Lower leg skin (tissue), 4 donors: Measurements from ENCODE around the gene GINS1. TPM values are rescaled to one million over a fixed set of nuclear protein-coding genes. Genes with fewer than 3 reads are reported as not detected.

Source experiments
- DNase-seq, 2 donors: peaks; one replicate each; pipeline ENCODE4 v3.0.0-alpha.2; 2019; ENCODE audit warnings: low spot score in 2 of 2
- H3K4me3 ChIP-seq: fragments of 200-600 bp; sonication (generic); 2 replicates; pipeline ENCODE4 v1.5.1; 2017; ENCODE audit warnings: mild to moderate bottlenecking, low read depth; ENCODE audit not compliant: poor library complexity, severe bottlenecking
- CTCF ChIP-seq, 3 donors: fragments of 450-650 bp; IDR thresholded peaks; one replicate each; pipeline ENCODE4 v1.5.1; 2016; ENCODE audit warnings: antibody characterized with exemption in 3 of 3, mild to moderate bottlenecking in 3 of 3, moderate library complexity in 2 of 3
- POLR2A ChIP-seq, 2 donors: fragments of 450-650 bp; IDR thresholded peaks; one replicate each; pipeline ENCODE4 v1.6.1; 2016 to 2017; ENCODE audit warnings: antibody characterized with exemption in 2 of 2, mild to moderate bottlenecking in 1 of 2, moderate library complexity in 1 of 2
- WGBS, 2 donors: methylation state at CpG; one replicate each; pipeline ENCODE4 v1.1.5; 2018; 5-methylcytosine and 5-hydroxymethylcytosine counted together
- intact Hi-C: fragments of 100-400 bp; cut with DNase I; formaldehyde crosslinking; loops from one replicate; pipeline ENCODE4 v1.15.0; 2023; ENCODE audit warnings: low total_unique reads
- total RNA-seq, 4 donors: library from RNA; depleted of rRNA; stranded (reverse); fragments of >200 nt; gene quantifications; one replicate each; pipeline ENCODE4 v1.1.0, GENCODE V29; 2016

GINS1 gene
- total RNA-seq, result 1 to 10 TPM in 3 of 4 donors, under 1 TPM in 1; 0.63 to 2.8 (median 1.4) TPM

DNA sequence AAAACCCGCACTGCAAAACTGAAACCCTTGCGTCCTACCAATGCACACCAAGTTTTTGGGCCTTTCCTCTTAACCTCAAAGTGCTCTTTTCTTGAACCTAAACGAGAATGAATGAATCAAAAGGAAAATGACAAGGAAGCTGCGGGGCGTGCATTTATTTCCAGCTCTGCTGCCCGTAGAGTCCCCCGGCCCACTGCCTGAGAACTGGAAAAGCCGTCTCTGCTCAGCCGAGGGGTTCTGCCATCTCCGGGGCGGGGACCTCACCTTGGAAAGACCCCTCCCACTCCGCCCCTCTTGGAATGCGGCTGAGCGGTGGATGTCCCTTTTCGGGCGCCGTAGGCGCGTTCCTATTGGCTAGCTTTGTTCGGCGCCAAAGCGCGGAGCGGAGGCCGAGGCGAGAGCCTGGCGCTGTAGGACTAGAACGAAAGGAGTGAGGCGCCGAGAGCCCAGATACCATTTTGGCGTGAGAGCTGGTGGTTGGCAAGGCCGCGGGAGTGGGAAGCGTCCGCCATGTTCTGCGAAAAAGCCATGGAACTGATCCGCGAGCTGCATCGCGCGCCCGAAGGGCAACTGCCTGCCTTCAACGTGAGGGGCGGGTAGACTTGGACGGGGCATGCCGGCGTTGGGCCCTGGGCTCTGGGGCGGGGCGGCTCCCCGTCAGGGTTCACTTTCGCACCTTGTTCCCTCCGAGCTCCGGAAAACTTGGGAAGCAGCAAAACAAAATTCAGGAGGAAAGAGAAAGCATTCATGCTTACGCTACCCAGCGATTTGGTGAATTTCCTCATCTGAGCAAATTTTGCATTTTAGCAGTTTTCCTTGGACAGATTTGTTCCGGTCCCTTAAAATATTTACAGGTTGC, at the start of gene GINS1:
TSS of gene GINS1 (plus strand) at position 363 of the 859 bp plus-strand sequence. CDS start at position 511, 148 bp downstream.
- TF ChIP-seq POLR2A (IDR thresholded peaks at IDR 0.05) (no peak), CTCF (IDR thresholded peaks at IDR 0.05) (peak in 1 of 3 donors; percentile 13)
- WGBS, 2 donors, result 1% methylated on average over 53 to 55 of the region's 56 CpGs
- intact Hi-C loops, result no loop called here
- DNase-seq, result peak; percentile 67 to 92
- peak within 1 kb of the TSS; percentile 59 for H3K4me3 ChIP-seq

DNA sequence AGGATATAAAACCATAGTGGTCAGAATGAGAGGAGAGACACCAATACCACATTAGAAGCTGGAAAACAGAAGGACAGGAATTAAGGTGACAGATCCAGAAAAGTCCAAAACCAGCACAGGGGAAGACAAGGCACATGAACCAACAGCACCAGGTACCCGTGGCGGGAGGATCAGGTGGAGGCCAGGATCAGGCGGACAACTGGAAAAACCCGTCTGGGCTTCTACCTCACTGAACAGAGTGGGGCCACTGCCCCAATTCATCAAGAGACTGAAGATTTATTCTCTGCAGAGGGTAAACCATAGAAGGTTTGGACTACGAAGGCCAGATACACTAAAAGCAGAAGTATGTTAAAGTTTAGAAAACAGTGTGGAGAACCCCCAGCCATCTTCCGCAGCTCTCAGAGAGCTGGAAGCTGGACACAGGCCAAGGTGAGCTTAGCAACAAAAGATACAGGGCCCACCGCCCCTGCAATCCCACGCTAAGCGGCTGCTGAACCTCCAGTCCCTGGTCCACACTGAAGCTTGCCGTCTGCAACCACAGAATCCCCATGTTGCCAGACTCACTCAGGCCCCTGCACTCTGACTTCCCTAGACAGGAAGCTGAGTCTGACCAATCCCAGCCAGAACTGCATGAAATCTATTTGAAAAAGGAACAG, 46.7 kb upstream of the GINS1 start:
- 74 to 77% methylated on average over 10 of the region's 10 CpGs for WGBS, 2 donors
- intact Hi-C loops, result no loop called here
- H3K4me3 ChIP-seq, result no peak overlapping the region
- peak in 1 of 2 donors; percentile 81 for DNase-seq
- TF ChIP-seq POLR2A (IDR thresholded peaks at IDR 0.05), result no peak
- TF ChIP-seq CTCF (IDR thresholded peaks at IDR 0.05), result no peak

GRCh38 chr20:25361287-25361683, 46.2 kb upstream of the GINS1 start:
- intact Hi-C loops, result no loop called here
- no peak overlapping the region for H3K4me3 ChIP-seq
- TF ChIP-seq POLR2A (IDR thresholded peaks at IDR 0.05) (no peak), CTCF (IDR thresholded peaks at IDR 0.05) (no peak)
- no peak for DNase-seq
- 86 to 90% methylated on average over 6 of the region's 6 CpGs for WGBS, 2 donors

DNA sequence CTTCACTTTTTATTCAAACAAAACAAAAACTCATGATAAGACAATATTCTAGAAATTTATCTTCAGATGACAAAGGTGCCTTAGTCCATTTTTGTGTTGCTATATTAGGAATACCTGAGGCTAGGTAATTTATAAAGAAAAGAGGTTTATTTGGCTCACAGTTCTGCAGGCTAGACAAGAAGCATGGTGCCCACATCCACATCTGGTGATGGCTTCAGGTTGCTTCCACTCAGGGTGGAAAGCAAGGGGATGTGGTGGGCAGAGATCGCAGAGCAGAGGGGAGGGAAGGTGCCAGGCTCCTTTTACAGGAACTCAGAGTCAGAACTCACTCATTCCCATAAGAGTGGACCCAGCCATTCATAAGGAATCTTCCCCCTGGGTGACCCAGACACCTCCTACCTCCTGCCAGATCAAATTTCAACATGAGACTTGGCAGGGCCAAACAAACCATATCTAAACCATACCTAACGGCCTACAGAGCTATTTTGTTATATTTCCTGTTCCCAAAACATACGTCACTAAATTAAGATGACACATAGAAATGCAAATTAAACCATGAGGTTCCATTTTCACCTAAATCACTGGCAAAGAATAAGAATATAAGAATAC, 43.2 kb upstream of the GINS1 start:
- no peak for DNase-seq
- TF ChIP-seq POLR2A (IDR thresholded peaks at IDR 0.05), result no peak
- no peak for TF ChIP-seq CTCF (IDR thresholded peaks at IDR 0.05)
- WGBS, 2 donors, result 76 to 81% methylated on average over 3 of the region's 3 CpGs
- intact Hi-C loops, result no loop called here
- H3K4me3 ChIP-seq, result no peak overlapping the region

- peak in 1 of 2 donors; percentile 10 for DNase-seq
- no peak overlapping the region for H3K4me3 ChIP-seq
- no peak for TF ChIP-seq POLR2A (IDR thresholded peaks at IDR 0.05)
- TF ChIP-seq CTCF (IDR thresholded peaks at IDR 0.05), result no peak
- 85 to 94% methylated on average over 2 of the region's 2 CpGs for WGBS, 2 donors
- intact Hi-C loops, result no loop called here
Measured at GRCh38 chr20:25364879-25365699, 42.4 kb upstream of the GINS1 start.
